H9 (cell line): Measurements from ENCODE around the gene PRTN3. TPM values are rescaled to one million over a fixed set of nuclear protein-coding genes. Genes with fewer than 3 reads are reported as not detected.
"Not testable (repeated sequence)": the region's sequence is repeated elsewhere in the genome, so short reads cannot be mapped to it uniquely, and the experiment has no call there.

Experiments used
- DNase-seq: peaks from one replicate; pipeline ENCODE4 v3.0.0-alpha.2; 2017
- H2AFZ ChIP-seq: one replicate; pipeline ENCODE4 v1.6.1; 2013; ENCODE audit warnings: mild to moderate bottlenecking, low read length, control low read depth, moderate library complexity
- H2AK5ac ChIP-seq: 2 replicates; pipeline ENCODE4 v1.6.1; 2013; ENCODE audit warnings: low read length, control low read depth, mixed read lengths; ENCODE audit not compliant: insufficient read length
- H2BK120ac ChIP-seq: one replicate; pipeline ENCODE4 v1.6.1; 2013; ENCODE audit warnings: low read depth, mild to moderate bottlenecking, low read length, control low read depth, inconsistent platforms; ENCODE audit not compliant: poor library complexity, severe bottlenecking
- H2BK12ac ChIP-seq: 2 replicates; pipeline ENCODE4 v1.6.1; 2013; ENCODE audit warnings: low read length, control low read depth, mixed read lengths, low read depth; ENCODE audit not compliant: insufficient read length
- H2BK15ac ChIP-seq: 2 replicates; pipeline ENCODE4 v1.6.1; 2013; ENCODE audit warnings: low read depth, low read length, control low read depth
- H2BK20ac ChIP-seq: one replicate; pipeline ENCODE4 v1.6.1; 2013; ENCODE audit warnings: low read depth, mild to moderate bottlenecking, low read length, control low read depth, inconsistent platforms; ENCODE audit not compliant: poor library complexity, severe bottlenecking
- H2BK5ac ChIP-seq: 2 replicates; pipeline ENCODE4 v1.6.1; 2013; ENCODE audit warnings: low read length, control low read depth, mixed read lengths; ENCODE audit not compliant: insufficient read length
- H3K14ac ChIP-seq: 2 replicates; pipeline ENCODE4 v1.6.1; 2013; ENCODE audit warnings: low read length, control low read depth; ENCODE audit not compliant: insufficient read depth
- H3K18ac ChIP-seq: 2 replicates; pipeline ENCODE4 v1.6.1; 2013; ENCODE audit warnings: low read depth, mild to moderate bottlenecking, mixed read lengths, low read length, control low read depth; ENCODE audit not compliant: insufficient read length
- H3K23ac ChIP-seq: 2 replicates; pipeline ENCODE4 v1.6.1; 2013; ENCODE audit warnings: low read length, control low read depth, mixed read lengths, low read depth; ENCODE audit not compliant: insufficient read length
- H3K23me2 ChIP-seq: 2 replicates; pipeline ENCODE4 v1.6.1; 2013; ENCODE audit warnings: low read depth, mild to moderate bottlenecking, mixed read lengths, low read length, control low read depth; ENCODE audit not compliant: insufficient read length, poor library complexity, severe bottlenecking
- H3K27ac ChIP-seq: 2 replicates; pipeline ENCODE4 v1.5.1; 2013; ENCODE audit warnings: low read length, control low read depth, mixed read lengths, low read depth; ENCODE audit not compliant: insufficient read length
- H3K27me3 ChIP-seq: 2 replicates; pipeline ENCODE4 v1.6.1; 2013; ENCODE audit warnings: low read length, control low read depth, inconsistent platforms; ENCODE audit not compliant: insufficient read depth
- H3K4ac ChIP-seq: 2 replicates; pipeline ENCODE4 v1.6.1; 2013; ENCODE audit warnings: low read depth, mild to moderate bottlenecking, control low read depth, inconsistent platforms, low read length, moderate library complexity
- H3K4me1 ChIP-seq: 2 replicates; pipeline ENCODE4 v1.6.1; 2013; ENCODE audit warnings: low read length, control low read depth, inconsistent platforms; ENCODE audit not compliant: insufficient read depth
- H3K4me2 ChIP-seq: 2 replicates; pipeline ENCODE4 v1.6.1; 2013; ENCODE audit warnings: low read length, control low read depth, mixed read lengths; ENCODE audit not compliant: insufficient read length, insufficient read depth
- H3K56ac ChIP-seq: 2 replicates; pipeline ENCODE4 v1.6.1; 2013; ENCODE audit warnings: low read depth, mild to moderate bottlenecking, mixed read lengths, low read length, control low read depth; ENCODE audit not compliant: insufficient read length
- H3K79me1 ChIP-seq: 2 replicates; pipeline ENCODE4 v1.6.1; 2013; ENCODE audit warnings: low read depth, mild to moderate bottlenecking, moderate library complexity, low read length, control low read depth, inconsistent platforms; ENCODE audit not compliant: insufficient read depth, poor library complexity, severe bottlenecking
- H3K79me2 ChIP-seq: 2 replicates; pipeline ENCODE4 v1.6.1; 2013; ENCODE audit warnings: low read length, control low read depth, inconsistent platforms; ENCODE audit not compliant: insufficient read depth
- H3K9ac ChIP-seq: 2 replicates; pipeline ENCODE4 v1.6.1; 2013; ENCODE audit warnings: low read length, control low read depth, mixed read lengths; ENCODE audit not compliant: insufficient read length; ENCODE audit errors: extremely low read depth
- H3K9me3 ChIP-seq: one replicate; pipeline ENCODE4 v1.6.1; 2013; ENCODE audit warnings: low read depth, low read length, inconsistent platforms; ENCODE audit not compliant: control insufficient read depth
- H3T11ph ChIP-seq: one replicate; pipeline ENCODE4 v1.6.1; 2013; ENCODE audit warnings: mild to moderate bottlenecking, low read length, control low read depth, inconsistent platforms
- H4K20me1 ChIP-seq: one replicate; pipeline ENCODE4 v1.6.1; 2013; ENCODE audit not compliant: control insufficient read depth, insufficient read length, insufficient read depth
- H4K5ac ChIP-seq: 2 replicates; pipeline ENCODE4 v1.6.1; 2013; ENCODE audit warnings: low read depth, mild to moderate bottlenecking, mixed read lengths, low read length, control low read depth; ENCODE audit not compliant: insufficient read length
- H4K8ac ChIP-seq: replicated peaks from 2 replicates; pipeline ENCODE4 v1.6.1; 2013; ENCODE audit warnings: low read length, control low read depth, mixed read lengths, low read depth; ENCODE audit not compliant: insufficient read length
- H4K91ac ChIP-seq: 2 replicates; pipeline ENCODE4 v1.6.1; 2013; ENCODE audit warnings: low read depth, mild to moderate bottlenecking, moderate library complexity, mixed read lengths, low read length, control low read depth; ENCODE audit not compliant: insufficient read length
- H3K27ac Mint-ChIP-seq, 3 experiments: 2 replicates in 2 of 3; 3 replicates in 1 of 3; pipeline ENCODE4 v1.8.0; 2020 to 2021; ENCODE audit warnings: mixed read lengths in 3 of 3, mild to moderate bottlenecking in 1 of 3, moderate library complexity in 1 of 3
- H3K27me3 Mint-ChIP-seq: 2 replicates; pipeline ENCODE4 v1.8.0; 2021; ENCODE audit warnings: low read depth, mild to moderate bottlenecking, moderate library complexity, mixed read lengths
- H3K36me3 Mint-ChIP-seq, 3 experiments: 2 replicates in 2 of 3; 3 replicates in 1 of 3; pipeline ENCODE4 v1.8.0; 2020 to 2021; ENCODE audit warnings: low read depth in 3 of 3, mixed read lengths in 3 of 3; ENCODE audit not compliant: insufficient read depth in 1 of 3
- H3K4me1 Mint-ChIP-seq, 2 experiments: 2 replicates each; pipeline ENCODE4 v1.8.0; 2020; ENCODE audit warnings: mixed read lengths in 2 of 2
- H3K4me3 Mint-ChIP-seq, 2 experiments: 2 replicates in 1 of 2; 3 replicates in 1 of 2; pipeline ENCODE4 v1.8.0; 2020 to 2021; ENCODE audit warnings: mild to moderate bottlenecking in 2 of 2, mixed read lengths in 2 of 2, moderate library complexity in 1 of 2
- H3K9me3 Mint-ChIP-seq, 2 experiments: 2 replicates in 1 of 2; 3 replicates in 1 of 2; pipeline ENCODE4 v1.8.0; 2020; ENCODE audit warnings: mild to moderate bottlenecking in 2 of 2, mixed read lengths in 2 of 2, moderate library complexity in 1 of 2
- WGBS: extraction: QIAGEN DNeasy Blood & Tissue Kit; methylation state at CpG from one replicate; pipeline ENCODE4 v1.1.7; 2013; ENCODE audit warnings: missing lambda C conversion rate, low lambda C conversion rate, mixed read lengths; ENCODE audit not compliant: insufficient read length; ENCODE audit errors: extremely low coverage; 5-methylcytosine and 5-hydroxymethylcytosine counted together
- total RNA-seq: library from RNA; stranded (reverse); gene quantifications from 2 replicates; pipeline ENCODE4 v1.2.1, GENCODE V29; 2021
- TF ChIP-seq, protein P1 (sequence below): fragments of 200-600 bp; sonication (generic); conservative IDR thresholded peaks from 3 replicates; pipeline ENCODE4 v1.8.0; 2021; ENCODE audit warnings: antibody characterized with exemption, mild to moderate bottlenecking

Gene PRTN3
- total RNA-seq, 1 experiment from 2014 or later = 0.31 TPM

DNA sequence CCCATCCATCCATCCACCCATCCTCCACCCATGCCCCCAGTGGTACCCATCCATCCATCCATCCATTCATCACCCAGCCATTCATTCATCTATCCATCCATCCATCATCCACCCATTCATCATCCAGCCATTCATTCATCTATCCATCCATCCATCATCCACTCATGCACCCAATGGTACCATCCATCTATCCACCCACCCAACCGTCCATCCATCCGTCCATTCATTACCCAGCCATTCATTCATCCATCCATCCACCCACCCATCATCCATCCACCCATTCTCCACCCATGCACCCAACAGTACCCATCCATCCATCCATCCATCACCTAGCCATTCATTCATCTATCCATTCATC is 24.3 kb upstream of the PRTN3 start:
- Histone ChIP-seq H3K23ac (no peak overlapping the region), H3K4me1 (no peaks in the 10 kb centered on the region), H3K23me2 (no peaks in the 10 kb centered on the region), H2AK5ac (no peak overlapping the region), H3K4ac (no peak overlapping the region), H3K79me2 (no peaks in the 10 kb centered on the region), H3K9ac (no peak overlapping the region), H3K18ac (no peak overlapping the region), H2BK15ac (no peak overlapping the region), H2AFZ (no peak overlapping the region), H2BK20ac (no peak overlapping the region), H3K27ac (no peak overlapping the region), H2BK5ac (no peak overlapping the region), H3K14ac (no peak overlapping the region), H3T11ph (no peak overlapping the region), H4K91ac (no peak overlapping the region), H4K5ac (no peak overlapping the region), H3K56ac (no peak overlapping the region), H3K27me3 (no peaks in the 10 kb centered on the region), H3K4me2 (no peak overlapping the region), H2BK12ac (no peak overlapping the region), H4K20me1 (no peaks in the 10 kb centered on the region), H3K9me3 (no peaks in the 10 kb centered on the region), H4K8ac (no peak overlapping the region), H3K79me1 (no peaks in the 10 kb centered on the region), H2BK120ac (no peak overlapping the region)
- no peak for DNase-seq
- Mint-ChIP-seq H3K4me1 (no peaks in the 10 kb centered on the region), H3K9me3 (no peaks in the 10 kb centered on the region; a peak in 1 of 5 replicates), H3K36me3 (peaks cover 16 to 41% (median 40%) of the 10 kb centered on the region in 3 experiments), H3K27ac (no peak overlapping the region), H3K27me3 (peaks cover 3% of the 10 kb centered on the region; the same call in 1 of the 2 replicates), H3K4me3 (no peak overlapping the region)
- TF ChIP-seq, protein P1, sequence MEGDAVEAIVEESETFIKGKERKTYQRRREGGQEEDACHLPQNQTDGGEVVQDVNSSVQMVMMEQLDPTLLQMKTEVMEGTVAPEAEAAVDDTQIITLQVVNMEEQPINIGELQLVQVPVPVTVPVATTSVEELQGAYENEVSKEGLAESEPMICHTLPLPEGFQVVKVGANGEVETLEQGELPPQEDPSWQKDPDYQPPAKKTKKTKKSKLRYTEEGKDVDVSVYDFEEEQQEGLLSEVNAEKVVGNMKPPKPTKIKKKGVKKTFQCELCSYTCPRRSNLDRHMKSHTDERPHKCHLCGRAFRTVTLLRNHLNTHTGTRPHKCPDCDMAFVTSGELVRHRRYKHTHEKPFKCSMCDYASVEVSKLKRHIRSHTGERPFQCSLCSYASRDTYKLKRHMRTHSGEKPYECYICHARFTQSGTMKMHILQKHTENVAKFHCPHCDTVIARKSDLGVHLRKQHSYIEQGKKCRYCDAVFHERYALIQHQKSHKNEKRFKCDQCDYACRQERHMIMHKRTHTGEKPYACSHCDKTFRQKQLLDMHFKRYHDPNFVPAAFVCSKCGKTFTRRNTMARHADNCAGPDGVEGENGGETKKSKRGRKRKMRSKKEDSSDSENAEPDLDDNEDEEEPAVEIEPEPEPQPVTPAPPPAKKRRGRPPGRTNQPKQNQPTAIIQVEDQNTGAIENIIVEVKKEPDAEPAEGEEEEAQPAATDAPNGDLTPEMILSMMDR = no peak
- 100% methylated on average over 2 of the region's 2 CpGs for WGBS

DNA sequence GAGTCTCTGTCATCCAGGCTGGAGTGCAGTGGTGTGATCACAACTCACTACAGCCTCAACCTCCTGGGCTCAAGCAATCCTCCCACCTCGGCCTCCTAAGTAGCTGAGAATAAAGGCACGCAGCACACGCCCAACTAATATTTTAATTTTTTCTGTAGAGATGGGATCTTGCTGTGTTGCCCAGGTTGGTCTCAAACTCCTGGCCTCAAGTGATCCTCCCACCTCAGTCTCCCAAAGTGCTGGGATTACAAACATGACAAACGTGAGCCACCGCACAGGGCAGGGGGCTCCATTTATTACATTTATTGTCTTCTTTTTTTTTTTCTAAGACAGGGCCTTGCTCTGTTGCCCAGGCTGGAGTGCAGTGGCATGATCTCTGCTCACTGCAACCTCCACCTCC is 20.6 kb upstream of the PRTN3 start:
- H3K9me3 ChIP-seq, H3K9me3 Mint-ChIP-seq, H2BK20ac ChIP-seq, H4K91ac ChIP-seq, H3K79me2 ChIP-seq, H3K27ac Mint-ChIP-seq, H3K27me3 Mint-ChIP-seq, H3K4me1 ChIP-seq, H4K5ac ChIP-seq, H3K4ac ChIP-seq, H3K18ac ChIP-seq, H3K79me1 ChIP-seq, H3T11ph ChIP-seq, H2BK12ac ChIP-seq, H3K27ac ChIP-seq, H3K27me3 ChIP-seq, H2BK120ac ChIP-seq, H3K23ac ChIP-seq, H2BK15ac ChIP-seq, DNase-seq, H2BK5ac ChIP-seq, H2AFZ ChIP-seq, H2AK5ac ChIP-seq, H3K56ac ChIP-seq, H3K14ac ChIP-seq, H3K23me2 ChIP-seq, H4K20me1 ChIP-seq, H3K9ac ChIP-seq, H4K8ac ChIP-seq, H3K4me2 ChIP-seq: not testable (repeated sequence)
- no CpG with 5 or more reads among the region's 5 CpGs for WGBS
- H3K4me1 Mint-ChIP-seq = peaks cover 7 to 11% of the 10 kb centered on the region in 2 experiments
- H3K4me3 Mint-ChIP-seq = peak overlapping the region; percentile 67 to 81; a peak in 4 of 5 replicates
- H3K36me3 Mint-ChIP-seq = peaks cover 13 to 26% (median 25%) of the 10 kb centered on the region in 3 experiments
